Panc1 (cell line): ENCODE data around the gene SLC7A5. TPM values are rescaled to one million over a fixed set of nuclear protein-coding genes. Genes with fewer than 3 reads are reported as not detected.
"Not testable (repeated sequence)": the region's sequence is repeated elsewhere in the genome, so short reads cannot be mapped to it uniquely, and the experiment has no call there.

Experiments
- ATAC-seq: fragments of 200-7000 bp; cut with Tn5 transposase; 2 replicates; pipeline ENCODE4 v1.9.1; 2020; ENCODE audit warnings: mild to moderate bottlenecking, moderate library complexity
- BruUV-seq: library from RNA; stranded (reverse); fragments of 400-500 nt; replicated peaks from 2 replicates; lab custom pipeline; 2021; lab: Mats Ljungman, UMichigan
- CTCF ChIA-PET: fragments of 300-600 bp; sonication (Branson Sonifier 250); formaldehyde crosslinking; loops from one replicate; lab custom pipeline; 2022; ENCODE audit warnings: antibody characterized with exemption; lab: Charles Lee
- POLR2A ChIA-PET: fragments of 300-600 bp; sonication (Branson Sonifier 250); formaldehyde crosslinking; loops from one replicate; lab custom pipeline; 2022; ENCODE audit warnings: antibody characterized with exemption; lab: Charles Lee
- DNase-seq: peaks from one replicate; pipeline ENCODE4 v3.0.0-alpha.2; 2010; ENCODE audit warnings: low read depth, low spot score
- H3K27ac ChIP-seq: 2 replicates; pipeline ENCODE4 v1.5.1; 2011; ENCODE audit warnings: mild to moderate bottlenecking, low read length, inconsistent platforms
- H3K27me3 ChIP-seq: fragments of 200-500 bp; sonication (Bioruptor generic); 2 replicates; pipeline ENCODE4 v1.6.0; 2014; ENCODE audit warnings: low read length, inconsistent platforms; ENCODE audit not compliant: control insufficient read depth, insufficient read depth
- H3K36me3 ChIP-seq: fragments of 200-500 bp; sonication (Bioruptor generic); 2 replicates; pipeline ENCODE4 v1.5.1; 2014; ENCODE audit warnings: inconsistent platforms, mild to moderate bottlenecking, low read length, moderate library complexity; ENCODE audit not compliant: control insufficient read depth, insufficient read depth
- H3K4me1 ChIP-seq: 2 replicates; pipeline ENCODE4 v1.5.1; 2011; ENCODE audit warnings: inconsistent platforms, mild to moderate bottlenecking, low read length, moderate library complexity; ENCODE audit not compliant: control insufficient read depth, insufficient read depth
- H3K4me3 ChIP-seq, 2 experiments: 2 replicates each; pipeline ENCODE4 v1.5.1; 2011 to 2012; ENCODE audit warnings: low read depth in 2 of 2, low read length in 2 of 2, mild to moderate bottlenecking in 2 of 2, inconsistent platforms in 1 of 2, moderate library complexity in 1 of 2
- H3K9me3 ChIP-seq: fragments of 200-500 bp; sonication (Bioruptor generic); 2 replicates; pipeline ENCODE4 v1.5.1; 2014; ENCODE audit warnings: low read depth, mild to moderate bottlenecking, inconsistent platforms, low read length, moderate library complexity; ENCODE audit not compliant: control insufficient read depth, insufficient read depth
- POLR2AphosphoS5 ChIP-seq: IDR thresholded peaks from 2 replicates; pipeline ENCODE4 v1.6.1; 2012; ENCODE audit warnings: mild to moderate bottlenecking, low read depth, low read length, moderate library complexity
- SIN3A ChIP-seq: IDR thresholded peaks from 2 replicates; pipeline ENCODE4 v1.6.1; 2012; ENCODE audit warnings: low read depth, mild to moderate bottlenecking, low read length, moderate library complexity, borderline replicate concordance; ENCODE audit not compliant: insufficient read depth
- TCF7L2 ChIP-seq: IDR thresholded peaks from 2 replicates; pipeline ENCODE4 v1.6.1; 2011; ENCODE audit warnings: mild to moderate bottlenecking, low read depth, low read length, inconsistent platforms
- in situ Hi-C: cut with HindIII; loops from 2 replicates; pipeline ENCODE4 v1.10.0; 2016; ENCODE audit warnings: low sequenced_read_pairs, low pct_unique_long_range_greater_than_20kb
- intact Hi-C: fragments of 100-400 bp; cut with micrococcal nuclease; formaldehyde crosslinking; loops from one replicate; pipeline ENCODE4 v1.10.0; 2022; ENCODE audit not compliant: unreplicated experiment
- total RNA-seq: library from RNA; stranded (reverse); gene quantifications from one replicate; pipeline ENCODE4 v1.2.1, GENCODE V29; 2021; ENCODE audit not compliant: unreplicated experiment
- TF ChIP-seq, protein P1 (sequence below): fragments of 450-650 bp; IDR thresholded peaks from 2 replicates; pipeline ENCODE4 v1.5.1; 2017; ENCODE audit warnings: mild to moderate bottlenecking

Gene SLC7A5
- total RNA-seq, 1 experiment from 2014 or later = 231 TPM

DNA sequence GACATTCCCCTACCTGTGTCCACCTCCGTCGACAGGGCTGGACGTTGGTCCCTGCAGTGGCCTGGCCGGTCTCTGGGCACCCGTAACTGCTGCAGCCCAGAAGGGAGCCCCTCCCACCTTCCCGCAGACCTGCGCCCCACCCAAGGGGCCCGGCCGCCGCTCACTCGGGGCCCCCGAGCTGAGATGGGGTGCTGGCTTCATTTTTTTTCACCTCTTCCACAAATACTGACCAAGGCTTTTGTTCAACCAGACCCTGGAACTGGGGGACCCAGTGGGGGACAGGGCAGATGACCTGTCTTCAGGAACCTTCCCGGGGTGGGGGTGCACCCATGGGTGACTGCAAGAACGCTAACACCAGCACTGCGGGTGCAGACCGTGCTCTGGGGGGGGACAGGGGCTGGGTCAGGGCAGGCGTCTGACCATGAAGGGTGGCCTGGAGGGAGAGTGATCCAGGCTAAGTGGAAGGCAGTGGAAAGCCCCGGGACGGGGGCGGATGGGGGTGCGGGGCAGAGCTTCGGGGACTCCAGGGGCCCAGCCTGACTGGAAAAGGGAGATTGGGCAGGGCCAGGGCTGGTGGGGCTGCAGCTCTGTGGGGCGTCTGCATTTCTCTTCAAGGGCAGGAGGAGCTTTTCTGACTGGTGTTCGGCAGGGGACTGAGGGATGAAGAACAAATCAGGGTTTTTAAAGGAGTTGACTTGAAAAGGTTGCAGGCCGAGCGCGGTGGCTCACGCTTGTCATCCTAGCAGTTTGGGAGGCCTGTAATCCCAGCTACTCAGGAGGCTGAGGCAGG, 42.3 kb downstream of the SLC7A5 start:
- no peak for DNase-seq
- no peaks in the 10 kb centered on the region for H3K9me3 ChIP-seq
- in situ Hi-C loops (no loop called here), intact Hi-C loops (no loop called here)
- no peaks in the 10 kb centered on the region for H3K27me3 ChIP-seq
- H3K27ac ChIP-seq = no peak overlapping the region
- ChIA-PET POLR2A (no interaction called here), CTCF (interaction anchor here (0.7 kb wide), 1 partner anchor 60 kb away, joined by 3 read pairs; no protein-coding TSS in a partner anchor)
- peaks cover 3% of the 10 kb centered on the region; the same call in 1 of the 2 replicates for H3K36me3 ChIP-seq
- ATAC-seq = peak; percentile 44
- TF ChIP-seq TCF7L2 = no peak
- no peak for TF ChIP-seq SIN3A
- TF ChIP-seq, protein P1, sequence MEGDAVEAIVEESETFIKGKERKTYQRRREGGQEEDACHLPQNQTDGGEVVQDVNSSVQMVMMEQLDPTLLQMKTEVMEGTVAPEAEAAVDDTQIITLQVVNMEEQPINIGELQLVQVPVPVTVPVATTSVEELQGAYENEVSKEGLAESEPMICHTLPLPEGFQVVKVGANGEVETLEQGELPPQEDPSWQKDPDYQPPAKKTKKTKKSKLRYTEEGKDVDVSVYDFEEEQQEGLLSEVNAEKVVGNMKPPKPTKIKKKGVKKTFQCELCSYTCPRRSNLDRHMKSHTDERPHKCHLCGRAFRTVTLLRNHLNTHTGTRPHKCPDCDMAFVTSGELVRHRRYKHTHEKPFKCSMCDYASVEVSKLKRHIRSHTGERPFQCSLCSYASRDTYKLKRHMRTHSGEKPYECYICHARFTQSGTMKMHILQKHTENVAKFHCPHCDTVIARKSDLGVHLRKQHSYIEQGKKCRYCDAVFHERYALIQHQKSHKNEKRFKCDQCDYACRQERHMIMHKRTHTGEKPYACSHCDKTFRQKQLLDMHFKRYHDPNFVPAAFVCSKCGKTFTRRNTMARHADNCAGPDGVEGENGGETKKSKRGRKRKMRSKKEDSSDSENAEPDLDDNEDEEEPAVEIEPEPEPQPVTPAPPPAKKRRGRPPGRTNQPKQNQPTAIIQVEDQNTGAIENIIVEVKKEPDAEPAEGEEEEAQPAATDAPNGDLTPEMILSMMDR = no peak
- TF ChIP-seq POLR2AphosphoS5 = peak; percentile 58; the same call in 1 of the 2 replicates
- H3K4me1 ChIP-seq = peaks cover 27% of the 10 kb centered on the region
- BruUV-seq = no TSS peak
- no peak overlapping the region for H3K4me3 ChIP-seq

GRCh38 chr16:87826407-87826797, 42.9 kb downstream of the SLC7A5 start:
- CTCF ChIA-PET = not testable (repeated sequence)

GRCh38 chr16:87825842-87826120, 43.5 kb downstream of the SLC7A5 start:
- H3K27ac ChIP-seq, H3K9me3 ChIP-seq, intact Hi-C loops, H3K4me3 ChIP-seq, DNase-seq, H3K27me3 ChIP-seq, BruUV-seq, POLR2A ChIA-PET, in situ Hi-C loops, H3K36me3 ChIP-seq, ATAC-seq: not testable (repeated sequence)
- peaks cover 25% of the 10 kb centered on the region for H3K4me1 ChIP-seq
- CTCF ChIA-PET = interaction anchor here (0.5 to 1.0 kb wide), 2 partner anchors 32 to 47 kb away, joined by 3 to 4 read pairs; no protein-coding TSS in a partner anchor

More at GRCh38 chr16:87826407-87826797, 42.9 kb downstream of the SLC7A5 start:
- H3K4me3 ChIP-seq, intact Hi-C loops, POLR2A ChIA-PET, DNase-seq, H3K27ac ChIP-seq, BruUV-seq, H3K9me3 ChIP-seq, H3K27me3 ChIP-seq, in situ Hi-C loops, ATAC-seq, H3K36me3 ChIP-seq: not testable (repeated sequence)
- peaks cover 27% of the 10 kb centered on the region for H3K4me1 ChIP-seq
